HG02885 (cell line): ENCODE measurements around the gene SCNN1A.

ENCODE experiments used
- ATAC-seq: cut with Tn5 transposase; IDR thresholded peaks from one replicate; pipeline ENCODE4 v1.9.1; 2021; ENCODE audit warnings: mild to moderate bottlenecking; ENCODE audit not compliant: unreplicated experiment, poor library complexity

The SCNN1A gene

GRCh38 chr12:6306151-6306550 lies 69.2 kb downstream of the SCNN1A start:
- ATAC-seq, result no peak

- ATAC-seq, result no peak
Observed at GRCh38 chr12:6303071-6303470, 72.3 kb downstream of the SCNN1A start.

- ATAC-seq, result no peak
Observed at GRCh38 chr12:6302621-6303020, 72.7 kb downstream of the SCNN1A start.

GRCh38 chr12:6301721-6302120 lies 73.6 kb downstream of the SCNN1A start:
- no peak for ATAC-seq

GRCh38 chr12:6297170-6297569 lies 78.2 kb downstream of the SCNN1A start:
- no peak for ATAC-seq
